Fibroblast of skin of left biceps (primary cell): ENCODE measurements around the gene CASP3.
A peak's percentile ranks its signal among the peaks of the same experiment; 100 is the strongest.
"Not testable (repeated sequence)": the region's sequence is repeated elsewhere in the genome, so short reads cannot be mapped to it uniquely, and the experiment has no call there.

ENCODE experiments used
- DNase-seq, 2 experiments: peaks; one replicate each; pipeline ENCODE4 v3.0.0-alpha.2; 2013; ENCODE audit warnings: low read depth in 2 of 2

The CASP3 gene

GRCh38 chr4:184664445-184665210 lies 15.4 kb upstream of the CASP3 start:
- no peak for DNase-seq

- DNase-seq = no peak
Observed at GRCh38 chr4:184662236-184662635, 13.0 kb upstream of the CASP3 start.

GRCh38 chr4:184660978-184661377 lies 11.7 kb upstream of the CASP3 start:
- DNase-seq = no peak

GRCh38 chr4:184657820-184658219 lies 8.6 kb upstream of the CASP3 start:
- not testable (repeated sequence) for DNase-seq

- DNase-seq = no peak
Observed at GRCh38 chr4:184657144-184657543, 7.9 kb upstream of the CASP3 start.

- no peak for DNase-seq
Observed at GRCh38 chr4:184655889-184656869, 6.9 kb upstream of the CASP3 start.

- DNase-seq = peak; percentile 37 to 44
Observed at GRCh38 chr4:184653650-184654049, 4.4 kb upstream of the CASP3 start.

- not testable (repeated sequence) for DNase-seq
Observed at GRCh38 chr4:184652681-184653080, 3.4 kb upstream of the CASP3 start.

GRCh38 chr4:184651899-184652298 lies 2.7 kb upstream of the CASP3 start:
- DNase-seq = no peak

GRCh38 chr4:184649971-184650855 lies 966 bp upstream of the CASP3 start:
- no peak for DNase-seq

- DNase-seq = no peak
Observed at GRCh38 chr4:184648313-184649025, 778 bp downstream of the CASP3 start.

- DNase-seq = no peak
Observed at GRCh38 chr4:184648054-184648312, 1.3 kb downstream of the CASP3 start.

- DNase-seq = no peak
Observed at GRCh38 chr4:184647266-184648053, 1.8 kb downstream of the CASP3 start.

GRCh38 chr4:184645904-184646610 lies 3.2 kb downstream of the CASP3 start:
- no peak for DNase-seq

GRCh38 chr4:184644553-184645307 lies 4.5 kb downstream of the CASP3 start:
- no peak for DNase-seq

- no peak for DNase-seq
Observed at GRCh38 chr4:184643731-184644130, 5.5 kb downstream of the CASP3 start.

- DNase-seq = no peak
Observed at GRCh38 chr4:184641451-184641850, 7.8 kb downstream of the CASP3 start.

GRCh38 chr4:184641022-184641421 lies 8.2 kb downstream of the CASP3 start:
- no peak for DNase-seq

- no peak for DNase-seq
Observed at GRCh38 chr4:184636897-184637296, 12.3 kb downstream of the CASP3 start.
